Neural progenitor cell (in vitro differentiated cells): Measurements from ENCODE around the gene CLEC7A.

Experiments
- CTCF ChIP-seq: fragments of 200-600 bp; sonication (generic); IDR thresholded peaks from 2 replicates; pipeline ENCODE4 v1.5.1; 2017; ENCODE audit warnings: antibody characterized with exemption, mild to moderate bottlenecking
- EZH2 ChIP-seq: fragments of 200-600 bp; sonication (generic); IDR thresholded peaks from 2 replicates; pipeline ENCODE4 v1.6.1; 2017; ENCODE audit warnings: antibody characterized with exemption, mild to moderate bottlenecking, moderate library complexity
- EZH2phosphoT487 ChIP-seq: fragments of 200-600 bp; sonication (generic); IDR thresholded peaks from 2 replicates; pipeline ENCODE4 v1.6.1; 2017; ENCODE audit warnings: antibody characterized with exemption

GRCh38 chr12:10165421-10165820 is 35.4 kb upstream of the CLEC7A start:
- TF ChIP-seq CTCF (no peak), EZH2 (no peak), EZH2phosphoT487 (no peak)
